ENCODE data around the gene VASP.

DNA sequence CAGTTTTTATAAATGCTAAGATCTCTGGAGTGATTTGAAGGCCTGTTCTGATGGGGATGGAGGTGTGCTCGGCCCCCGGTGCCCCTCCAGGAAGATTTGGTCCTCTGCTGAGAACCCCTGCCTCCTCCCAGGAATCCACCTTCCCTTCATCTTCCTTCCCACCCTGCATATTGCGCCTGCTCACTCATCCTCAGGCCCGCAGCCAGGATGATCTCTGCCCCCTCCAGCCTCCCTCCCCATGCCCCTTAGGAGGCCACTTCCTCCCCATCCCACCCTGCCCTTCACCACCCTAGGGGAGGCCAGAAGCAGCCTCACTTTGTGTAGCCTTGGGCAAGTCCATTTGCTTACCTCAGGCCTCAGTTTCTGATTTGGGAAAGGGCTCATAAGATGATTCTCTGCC, 19.7 kb downstream of the VASP start:
- TF ChIP-seq, protein P1, sequence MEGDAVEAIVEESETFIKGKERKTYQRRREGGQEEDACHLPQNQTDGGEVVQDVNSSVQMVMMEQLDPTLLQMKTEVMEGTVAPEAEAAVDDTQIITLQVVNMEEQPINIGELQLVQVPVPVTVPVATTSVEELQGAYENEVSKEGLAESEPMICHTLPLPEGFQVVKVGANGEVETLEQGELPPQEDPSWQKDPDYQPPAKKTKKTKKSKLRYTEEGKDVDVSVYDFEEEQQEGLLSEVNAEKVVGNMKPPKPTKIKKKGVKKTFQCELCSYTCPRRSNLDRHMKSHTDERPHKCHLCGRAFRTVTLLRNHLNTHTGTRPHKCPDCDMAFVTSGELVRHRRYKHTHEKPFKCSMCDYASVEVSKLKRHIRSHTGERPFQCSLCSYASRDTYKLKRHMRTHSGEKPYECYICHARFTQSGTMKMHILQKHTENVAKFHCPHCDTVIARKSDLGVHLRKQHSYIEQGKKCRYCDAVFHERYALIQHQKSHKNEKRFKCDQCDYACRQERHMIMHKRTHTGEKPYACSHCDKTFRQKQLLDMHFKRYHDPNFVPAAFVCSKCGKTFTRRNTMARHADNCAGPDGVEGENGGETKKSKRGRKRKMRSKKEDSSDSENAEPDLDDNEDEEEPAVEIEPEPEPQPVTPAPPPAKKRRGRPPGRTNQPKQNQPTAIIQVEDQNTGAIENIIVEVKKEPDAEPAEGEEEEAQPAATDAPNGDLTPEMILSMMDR (IDR thresholded peaks at IDR 0.05): no peak
- TF ChIP-seq, protein P2, sequence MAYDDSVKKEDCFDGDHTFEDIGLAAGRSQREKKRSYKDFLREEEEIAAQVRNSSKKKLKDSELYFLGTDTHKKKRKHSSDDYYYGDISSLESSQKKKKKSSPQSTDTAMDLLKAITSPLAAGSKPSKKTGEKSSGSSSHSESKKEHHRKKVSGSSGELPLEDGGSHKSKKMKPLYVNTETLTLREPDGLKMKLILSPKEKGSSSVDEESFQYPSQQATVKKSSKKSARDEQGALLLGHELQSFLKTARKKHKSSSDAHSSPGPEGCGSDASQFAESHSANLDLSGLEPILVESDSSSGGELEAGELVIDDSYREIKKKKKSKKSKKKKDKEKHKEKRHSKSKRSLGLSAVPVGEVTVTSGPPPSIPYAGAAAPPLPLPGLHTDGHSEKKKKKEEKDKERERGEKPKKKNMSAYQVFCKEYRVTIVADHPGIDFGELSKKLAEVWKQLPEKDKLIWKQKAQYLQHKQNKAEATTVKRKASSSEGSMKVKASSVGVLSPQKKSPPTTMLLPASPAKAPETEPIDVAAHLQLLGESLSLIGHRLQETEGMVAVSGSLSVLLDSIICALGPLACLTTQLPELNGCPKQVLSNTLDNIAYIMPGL (CRISPR knock-in tag; IDR thresholded peaks at IDR 0.05): no peak
- no peak for TF ChIP-seq TP53 (CRISPR knock-in tag; IDR thresholded peaks at IDR 0.05)
- TF ChIP-seq, protein P3, sequence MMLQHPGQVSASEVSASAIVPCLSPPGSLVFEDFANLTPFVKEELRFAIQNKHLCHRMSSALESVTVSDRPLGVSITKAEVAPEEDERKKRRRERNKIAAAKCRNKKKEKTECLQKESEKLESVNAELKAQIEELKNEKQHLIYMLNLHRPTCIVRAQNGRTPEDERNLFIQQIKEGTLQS (CRISPR knock-in tag; conservative IDR thresholded peaks at IDR 0.05): no peak

Data from WTC11 (cell line).